Sigmoid colon (tissue), 7 donors: ENCODE results near the gene MRM3. TPM values are rescaled to one million over a fixed set of nuclear protein-coding genes. Genes with fewer than 3 reads are reported as not detected.
"Not testable (repeated sequence)": the region's sequence is repeated elsewhere in the genome, so short reads cannot be mapped to it uniquely, and the experiment has no call there.

Experiments used
- DNase-seq: peaks from one replicate; pipeline ENCODE4 v3.0.0-alpha.2; 2019
- H3K27ac ChIP-seq, 4 donors: fragments of 200-600 bp; sonication (generic); one replicate each; pipeline ENCODE4 v1.5.1; 2016 to 2019; ENCODE audit warnings: mild to moderate bottlenecking in 1 of 4
- H3K27me3 ChIP-seq, 3 donors: fragments of 200-600 bp; sonication (generic); one replicate each; pipeline ENCODE4 v1.5.1; 2019; ENCODE audit warnings: mild to moderate bottlenecking in 1 of 3
- H3K36me3 ChIP-seq, 4 donors: fragments of 200-600 bp; sonication (generic); one replicate each; pipeline ENCODE4 v1.5.1; 2016 to 2019
- H3K4me1 ChIP-seq, 4 donors: fragments of 200-600 bp; sonication (generic); one replicate each; pipeline ENCODE4 v1.5.1; 2017 to 2019
- H3K4me3 ChIP-seq, 4 donors: fragments of 200-600 bp; sonication (generic); one replicate each; pipeline ENCODE4 v1.5.1; 2017 to 2019; ENCODE audit warnings: mild to moderate bottlenecking in 2 of 4, moderate library complexity in 1 of 4
- H3K9me3 ChIP-seq, 4 donors: fragments of 200-600 bp in 3 of 4; sonication (generic) in 3 of 4; one replicate each; pipeline versions ENCODE4 v1.5.1 to v1.6.1; 2013 to 2019
- CTCF ChIP-seq, 4 experiments: fragments of 450-650 bp in 3 of 4; fragments of 200-600 bp in 1 of 4; IDR thresholded peaks; one replicate each; pipeline ENCODE4 v1.5.1; 2016 to 2019; ENCODE audit warnings: antibody characterized with exemption in 4 of 4, mild to moderate bottlenecking in 3 of 4, moderate library complexity in 2 of 4
- EP300 ChIP-seq, 4 donors: sonication (generic); formaldehyde crosslinking; IDR thresholded peaks; one replicate each; pipeline ENCODE4 v1.6.1; 2017; ENCODE audit warnings: antibody characterized with exemption in 4 of 4
- POLR2A ChIP-seq, 2 donors: fragments of 450-650 bp; IDR thresholded peaks; one replicate each; pipeline ENCODE4 v1.6.1; 2016; ENCODE audit warnings: antibody characterized with exemption in 2 of 2, mild to moderate bottlenecking in 2 of 2, moderate library complexity in 2 of 2
- POLR2AphosphoS5 ChIP-seq, 4 donors: sonication (generic); formaldehyde crosslinking; IDR thresholded peaks; one replicate each; pipeline ENCODE4 v1.6.1; 2017; ENCODE audit warnings: antibody characterized with exemption in 4 of 4
- WGBS, 2 donors: extraction: QIAGEN DNeasy Blood & Tissue Kit; methylation state at CpG; one replicate each; pipeline ENCODE4 v1.1.7; 2013; 5-methylcytosine and 5-hydroxymethylcytosine counted together
- intact Hi-C: fragments of 100-400 bp; cut with DNase I; formaldehyde crosslinking; loops from one replicate; pipeline ENCODE4 v1.15.1; 2023
- polyA plus RNA-seq, 3 donors: library from polyadenylated mRNA; stranded (reverse); fragments of 200-250 nt; gene quantifications; one replicate each; pipeline ENCODE4 v1.2.3, GENCODE V29; 2013
- total RNA-seq, 4 donors: library from RNA; depleted of rRNA; stranded (reverse); fragments of >200 nt; gene quantifications; one replicate each; pipeline ENCODE4 v1.1.0, GENCODE V29; 2016
- donor health status: healthy with polysubstance abuse.
- donor health status: Bipolar disorder and iron deficiency.
- donor health status: healthy.

Gene MRM3
- total and polyA plus RNA-seq, 7 donors = 10.4 to 22.4 (median 17.1) TPM

DNA sequence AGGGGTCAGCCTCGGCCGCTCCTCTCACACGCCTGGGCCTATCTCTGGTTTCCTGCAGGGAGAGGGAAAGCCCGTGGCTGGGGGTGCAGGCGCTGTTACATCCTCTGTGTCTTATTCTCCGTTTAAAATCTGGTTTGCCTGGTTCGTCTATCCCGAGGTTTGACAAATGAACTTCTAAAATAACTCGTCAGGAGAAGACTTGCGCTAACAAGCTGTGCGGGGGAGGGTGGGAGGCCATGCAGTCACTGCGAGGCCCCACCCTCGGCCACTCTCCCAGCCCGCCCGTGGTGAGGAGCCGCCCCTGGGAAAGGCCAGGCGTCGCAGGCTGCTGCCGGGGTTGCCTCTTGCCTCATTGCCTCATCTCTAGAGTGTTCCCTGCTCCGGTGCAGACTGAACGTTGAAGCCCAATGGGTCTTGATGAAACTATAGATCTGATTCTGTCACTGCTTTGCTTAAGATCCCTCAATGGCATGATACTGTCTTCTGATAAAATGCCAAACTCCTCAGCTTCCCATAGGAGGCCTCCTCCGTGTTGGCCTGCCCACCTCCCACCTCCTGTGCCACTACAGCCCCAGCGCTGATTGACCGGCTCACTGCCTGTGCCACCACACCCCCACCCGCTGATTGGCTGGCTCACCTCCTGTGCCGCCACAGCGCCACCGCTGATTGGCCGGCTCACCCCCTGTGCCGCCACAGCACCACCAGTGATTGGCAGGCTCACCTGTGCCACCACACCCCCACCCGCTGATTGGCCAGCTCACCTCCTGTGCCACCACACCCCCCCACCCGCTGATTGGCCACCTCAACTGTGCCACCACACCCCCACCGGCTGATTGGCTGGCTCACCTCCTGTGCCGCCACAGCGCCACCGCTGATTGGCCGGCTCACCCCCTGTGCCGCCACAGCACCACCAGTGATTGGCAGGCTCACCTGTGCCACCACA, 8.0 kb downstream of the MRM3 start:
- intact Hi-C loops = loop anchor here (10.0 kb wide), 1 partner anchor 265 kb away; no protein-coding TSS in a partner anchor
- Histone ChIP-seq H3K4me1 (peaks cover 0 to 29% (median 20%) of the 10 kb centered on the region in 4 donors), H3K27ac (peak overlapping the region; percentile 23 to 57 (median 45)), H3K36me3 (peaks cover 20 to 56% (median 21%) of the 10 kb centered on the region in 4 donors)
- H3K4me3 ChIP-seq, H3K9me3 ChIP-seq, H3K27me3 ChIP-seq: not testable (repeated sequence)
- peak; percentile 74 for DNase-seq
- WGBS, 2 donors = 92 to 93% methylated on average over 34 to 37 of the region's 38 CpGs
- TF ChIP-seq POLR2AphosphoS5 (IDR thresholded peaks at IDR 0.05) = peak in 1 of 4 donors; percentile 19

- Histone ChIP-seq H3K27ac (peak overlapping the region in 2 of 4 donors; percentile 8 to 14), H3K4me1 (peaks cover 0 to 34% (median 25%) of the 10 kb centered on the region in 4 donors), H3K36me3 (peaks cover 20 to 56% (median 21%) of the 10 kb centered on the region in 4 donors)
- H3K4me3 ChIP-seq, H3K9me3 ChIP-seq, H3K27me3 ChIP-seq: not testable (repeated sequence)
- intact Hi-C loops = loop anchor here (10.0 kb wide), 1 partner anchor 264 kb away; no protein-coding TSS in a partner anchor
- DNase-seq = peak; percentile 62
- WGBS, 2 donors = 92 to 93% methylated on average over 10 of the region's 12 CpGs
Observed at GRCh38 chr17:790874-791247, 8.7 kb downstream of the MRM3 start.

DNA sequence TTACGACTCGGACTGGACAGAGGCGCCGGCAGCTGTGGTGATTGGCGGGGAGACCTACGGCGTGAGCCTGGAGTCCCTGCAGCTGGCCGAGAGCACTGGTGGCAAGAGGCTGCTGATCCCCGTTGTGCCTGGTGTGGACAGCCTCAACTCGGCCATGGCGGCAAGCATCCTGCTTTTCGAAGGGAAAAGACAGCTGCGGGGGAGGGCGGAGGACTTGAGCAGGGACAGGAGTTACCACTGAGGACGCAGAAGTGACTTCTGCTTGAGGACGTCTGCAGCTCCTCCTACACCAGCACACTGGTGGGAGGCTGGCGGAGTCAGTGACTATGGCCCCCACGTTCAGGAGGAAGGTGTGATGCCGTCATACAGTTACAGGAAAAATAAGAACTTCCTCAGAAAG, 9.7 kb downstream of the MRM3 start:
- intact Hi-C loops = loop anchor here (10.0 kb wide), 1 partner anchor 263 kb away; no protein-coding TSS in a partner anchor
- H3K4me1 ChIP-seq = peaks cover 0 to 34% (median 25%) of the 10 kb centered on the region in 4 donors
- no peak for TF ChIP-seq EP300 (IDR thresholded peaks at IDR 0.05)
- TF ChIP-seq POLR2A (IDR thresholded peaks at IDR 0.05) = no peak
- TF ChIP-seq CTCF (IDR thresholded peaks at IDR 0.05) = no peak
- TF ChIP-seq POLR2AphosphoS5 (IDR thresholded peaks at IDR 0.05) = no peak
- H3K27me3 ChIP-seq = no peaks in the 10 kb centered on the region
- peak overlapping the region in 1 of 4 donors; percentile 35 for H3K27ac ChIP-seq
- 91 to 92% methylated on average over 19 of the region's 19 CpGs for WGBS, 2 donors
- DNase-seq = peak; percentile 66
- H3K9me3 ChIP-seq = no peaks in the 10 kb centered on the region
- H3K36me3 ChIP-seq = peaks cover 20 to 56% (median 21%) of the 10 kb centered on the region in 4 donors
- no peak overlapping the region for H3K4me3 ChIP-seq

DNA sequence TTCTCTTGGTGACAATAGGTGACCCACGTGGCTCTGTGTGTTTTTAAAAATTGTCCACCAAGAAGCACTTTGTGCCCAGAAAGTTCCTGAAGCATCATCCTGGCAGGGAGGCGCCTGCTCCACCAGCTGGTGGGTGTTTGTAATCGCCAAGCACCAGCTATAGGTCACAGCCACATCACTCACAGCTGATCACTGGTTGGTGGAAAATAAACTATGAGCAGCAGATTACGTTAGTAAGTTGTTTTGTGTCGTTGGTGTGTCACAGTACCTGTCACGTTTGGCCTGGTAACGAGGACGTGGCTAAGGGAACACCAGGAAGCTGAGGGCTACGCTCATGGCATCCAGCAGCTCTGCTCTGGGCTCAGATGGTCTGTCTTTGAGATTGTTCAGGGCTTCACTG, 10.1 kb downstream of the MRM3 start:
- Histone ChIP-seq H3K4me1 (peaks cover 0 to 34% (median 25%) of the 10 kb centered on the region in 4 donors), H3K4me3 (no peak overlapping the region), H3K27me3 (no peaks in the 10 kb centered on the region), H3K27ac (peak overlapping the region in 1 of 4 donors; percentile 35), H3K9me3 (no peaks in the 10 kb centered on the region), H3K36me3 (peaks cover 20 to 54% (median 21%) of the 10 kb centered on the region in 4 donors)
- DNase-seq = peak; percentile 43
- TF ChIP-seq POLR2AphosphoS5 (IDR thresholded peaks at IDR 0.05) (peak in 1 of 4 donors; percentile 9), EP300 (IDR thresholded peaks at IDR 0.05) (no peak)
- intact Hi-C loops = loop anchor here (10.0 kb wide), 1 partner anchor 263 kb away; no protein-coding TSS in a partner anchor
- WGBS, 2 donors = 80 to 81% methylated on average over 9 of the region's 9 CpGs

DNA sequence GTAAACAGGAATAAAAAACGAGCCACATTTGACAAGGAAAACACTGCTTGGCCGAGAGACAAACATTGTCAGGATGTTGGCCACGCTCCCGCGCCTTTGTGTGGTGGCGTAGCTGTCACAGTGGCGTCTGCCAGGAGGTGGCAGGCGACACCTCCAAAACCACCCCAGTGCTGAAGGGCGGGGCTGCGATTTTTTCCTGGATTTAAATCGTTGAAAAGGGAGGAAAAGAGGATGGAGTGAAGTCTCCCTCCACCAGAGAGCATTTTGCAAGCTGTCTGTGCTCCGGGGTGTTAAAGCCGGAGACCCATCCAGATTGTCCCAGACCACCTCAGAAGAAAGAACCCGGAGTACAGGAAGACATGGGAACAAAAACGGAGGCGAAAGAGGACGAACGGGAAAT, 12.7 kb downstream of the MRM3 start:
- Histone ChIP-seq H3K4me3 (peak overlapping the region in 3 of 4 donors; percentile 18 to 31 (median 19)), H3K4me1 (peaks cover 0 to 32% (median 25%) of the 10 kb centered on the region in 4 donors)

More for the DNA sequence above, 12.7 kb downstream of the MRM3 start:
- Histone ChIP-seq H3K9me3 (no peaks in the 10 kb centered on the region), H3K27me3 (no peaks in the 10 kb centered on the region), H3K36me3 (peaks cover 10 to 39% (median 13%) of the 10 kb centered on the region in 4 donors), H3K27ac (peak overlapping the region; percentile 67 to 78 (median 75))
- 11 to 18% methylated on average over 18 of the region's 18 CpGs for WGBS, 2 donors
- peak; percentile 33 to 75 (median 48) for TF ChIP-seq POLR2AphosphoS5 (IDR thresholded peaks at IDR 0.05)
- TF ChIP-seq EP300 (IDR thresholded peaks at IDR 0.05) = no peak
- TF ChIP-seq CTCF (IDR thresholded peaks at IDR 0.05) = peak; percentile 66 to 82 (median 78)
- DNase-seq = peak; percentile 94
- intact Hi-C loops = loop anchor here (1.0 to 10.0 kb wide), 3 partner anchors 52 to 260 kb away; no protein-coding TSS in a partner anchor
